SW480 (cell line): ENCODE data around the gene PIKFYVE.
"Not testable (repeated sequence)": the region's sequence is repeated elsewhere in the genome, so short reads cannot be mapped to it uniquely, and the experiment has no call there.

Experiments
- DNase-seq: peaks from one replicate; pipeline ENCODE4 v3.0.0-alpha.2; 2016; ENCODE audit warnings: low spot score

Gene PIKFYVE

GRCh38 chr2:208363485-208363884 is 97.4 kb downstream of the PIKFYVE start:
- peak; percentile 33 for DNase-seq

GRCh38 chr2:208366215-208367127 is 100.4 kb downstream of the PIKFYVE start:
- no peak for DNase-seq

- DNase-seq = no peak
These were observed 103.0 kb downstream of the PIKFYVE start for GRCh38 chr2:208369091-208369490.

GRCh38 chr2:208370881-208371633 is 105.0 kb downstream of the PIKFYVE start:
- no peak for DNase-seq

GRCh38 chr2:208371634-208371935 is 105.5 kb downstream of the PIKFYVE start:
- DNase-seq = no peak

GRCh38 chr2:208373460-208374089 is 107.5 kb downstream of the PIKFYVE start:
- peak; percentile 45 for DNase-seq

- no peak for DNase-seq
These were observed 109.5 kb downstream of the PIKFYVE start for GRCh38 chr2:208375491-208376068.

- not testable (repeated sequence) for DNase-seq
These were observed 111.3 kb downstream of the PIKFYVE start for GRCh38 chr2:208377344-208377860.

GRCh38 chr2:208379192-208379591 is 113.1 kb downstream of the PIKFYVE start:
- DNase-seq = no peak

- DNase-seq = no peak
These were observed 118.6 kb downstream of the PIKFYVE start for GRCh38 chr2:208384637-208385036.

- no peak for DNase-seq
These were observed 120.5 kb downstream of the PIKFYVE start for GRCh38 chr2:208386541-208386940.

GRCh38 chr2:208389940-208390339 is 123.9 kb downstream of the PIKFYVE start:
- DNase-seq = no peak

- no peak for DNase-seq
These were observed 126.2 kb downstream of the PIKFYVE start for GRCh38 chr2:208392300-208392699.

- not testable (repeated sequence) for DNase-seq
These were observed 130.7 kb downstream of the PIKFYVE start for GRCh38 chr2:208396796-208397195.

- no peak for DNase-seq
These were observed 133.1 kb downstream of the PIKFYVE start for GRCh38 chr2:208399201-208399600.

GRCh38 chr2:208406474-208407451 is 140.7 kb downstream of the PIKFYVE start, which contains the start of gene PTH2R:
PTH2R (plus strand) TSS chr2:208406792; CDS start chr2:208407044, 252 bp downstream.
- DNase-seq = no peak

- DNase-seq = no peak
These were observed 141.6 kb downstream of the PIKFYVE start for GRCh38 chr2:208407667-208408066.
